ENCODE measurements around the gene CTDP1. TPM values are rescaled to one million over a fixed set of nuclear protein-coding genes. Genes with fewer than 3 reads are reported as not detected.

CTDP1 gene
- total and polyA plus RNA-seq, 2 experiments from 2014 or later = 20.4 to 20.6 TPM

GRCh38 chr18:79637921-79638909 is 41.4 kb upstream of the CTDP1 start:
- Histone ChIP-seq H3K9me2 (replicated peaks; ENCODE audit: insufficient read depth) (no peaks in the 10 kb centered on the region), H4K20me1 (ENCODE audit: insufficient read depth, poor library complexity, severe bottlenecking) (no peaks in the 10 kb centered on the region), H2AFZ (no peak overlapping the region), H3K4me3 (no peak overlapping the region), H3K36me3 (replicated peaks; ENCODE audit: insufficient read depth, low read depth) (no peaks in the 10 kb centered on the region), H3K27ac (peak overlapping the region; percentile 62), H3K9me3 (ENCODE audit: low read depth) (no peaks in the 10 kb centered on the region), H3K27me3 (no peaks in the 10 kb centered on the region), H3K79me2 (no peaks in the 10 kb centered on the region), H3K4me1 (ENCODE audit: insufficient read depth) (peaks cover 6% of the 10 kb centered on the region), H3K4me2 (no peak overlapping the region)
- TF ChIP-seq EZH2phosphoT487 (IDR thresholded peaks at IDR 0.05; ENCODE audit: low read depth, severe bottlenecking, unreplicated experiment) = no peak
- TF ChIP-seq CTCF (IDR thresholded peaks at IDR 0.05; ENCODE audit: poor library complexity) = no peak
- no peak for TF ChIP-seq EZH2 (IDR thresholded peaks at IDR 0.05; ENCODE audit: borderline replicate concordance)
- DNase-seq (ENCODE audit: low spot score) = no peak
- WGBS (ENCODE audit: low lambda C conversion rate, missing lambda C conversion rate) = 82% methylated on average over 42 of the region's 99 CpGs

- WGBS (ENCODE audit: low lambda C conversion rate, missing lambda C conversion rate) = 66% methylated on average over 10 of the region's 10 CpGs
- TF ChIP-seq EZH2 (IDR thresholded peaks at IDR 0.05; ENCODE audit: borderline replicate concordance) = no peak
- TF ChIP-seq CTCF (IDR thresholded peaks at IDR 0.05; ENCODE audit: poor library complexity) = peak; percentile 17
Observed at GRCh38 chr18:79639072-79639829, 40.4 kb upstream of the CTDP1 start.

GRCh38 chr18:79640064-79640672 is 39.4 kb upstream of the CTDP1 start:
- Histone ChIP-seq H3K79me2 (no peaks in the 10 kb centered on the region), H3K4me3 (no peak overlapping the region), H2AFZ (no peak overlapping the region), H4K20me1 (ENCODE audit: insufficient read depth, poor library complexity, severe bottlenecking) (no peaks in the 10 kb centered on the region), H3K27ac (no peak overlapping the region), H3K4me2 (no peak overlapping the region), H3K9me2 (replicated peaks; ENCODE audit: insufficient read depth) (no peaks in the 10 kb centered on the region), H3K27me3 (no peaks in the 10 kb centered on the region), H3K4me1 (ENCODE audit: insufficient read depth) (peaks cover 6% of the 10 kb centered on the region), H3K36me3 (replicated peaks; ENCODE audit: insufficient read depth, low read depth) (no peaks in the 10 kb centered on the region), H3K9me3 (ENCODE audit: low read depth) (no peaks in the 10 kb centered on the region)
- WGBS (ENCODE audit: low lambda C conversion rate, missing lambda C conversion rate) = 90% methylated on average over 20 of the region's 21 CpGs
- DNase-seq (ENCODE audit: low spot score) = no peak
- no peak for TF ChIP-seq CTCF (IDR thresholded peaks at IDR 0.05; ENCODE audit: poor library complexity)
- no peak for TF ChIP-seq EZH2phosphoT487 (IDR thresholded peaks at IDR 0.05; ENCODE audit: low read depth, severe bottlenecking, unreplicated experiment)
- no peak for TF ChIP-seq EZH2 (IDR thresholded peaks at IDR 0.05; ENCODE audit: borderline replicate concordance)

More at GRCh38 chr18:79639072-79639829, 40.4 kb upstream of the CTDP1 start:
- Histone ChIP-seq H3K79me2 (no peaks in the 10 kb centered on the region), H3K4me2 (no peak overlapping the region), H3K4me3 (no peak overlapping the region), H2AFZ (no peak overlapping the region), H3K27me3 (no peaks in the 10 kb centered on the region), H4K20me1 (ENCODE audit: insufficient read depth, poor library complexity, severe bottlenecking) (no peaks in the 10 kb centered on the region), H3K9me3 (ENCODE audit: low read depth) (no peaks in the 10 kb centered on the region), H3K9me2 (replicated peaks; ENCODE audit: insufficient read depth) (no peaks in the 10 kb centered on the region), H3K4me1 (ENCODE audit: insufficient read depth) (peaks cover 6% of the 10 kb centered on the region), H3K36me3 (replicated peaks; ENCODE audit: insufficient read depth, low read depth) (no peaks in the 10 kb centered on the region), H3K27ac (peak overlapping the region; percentile 63)
- no peak for DNase-seq (ENCODE audit: low spot score)

Data from hepatocyte (in vitro differentiated cells).